CD4-positive, alpha-beta T cell treated with Interleukin-17A for 4 hours (primary cell): ENCODE measurements around the gene TTI1.

Experiments
- DNase-seq: peaks from one replicate; pipeline ENCODE4 v3.0.0-alpha.2; 2020; ENCODE audit warnings: mixed read lengths

TTI1 gene

DNA sequence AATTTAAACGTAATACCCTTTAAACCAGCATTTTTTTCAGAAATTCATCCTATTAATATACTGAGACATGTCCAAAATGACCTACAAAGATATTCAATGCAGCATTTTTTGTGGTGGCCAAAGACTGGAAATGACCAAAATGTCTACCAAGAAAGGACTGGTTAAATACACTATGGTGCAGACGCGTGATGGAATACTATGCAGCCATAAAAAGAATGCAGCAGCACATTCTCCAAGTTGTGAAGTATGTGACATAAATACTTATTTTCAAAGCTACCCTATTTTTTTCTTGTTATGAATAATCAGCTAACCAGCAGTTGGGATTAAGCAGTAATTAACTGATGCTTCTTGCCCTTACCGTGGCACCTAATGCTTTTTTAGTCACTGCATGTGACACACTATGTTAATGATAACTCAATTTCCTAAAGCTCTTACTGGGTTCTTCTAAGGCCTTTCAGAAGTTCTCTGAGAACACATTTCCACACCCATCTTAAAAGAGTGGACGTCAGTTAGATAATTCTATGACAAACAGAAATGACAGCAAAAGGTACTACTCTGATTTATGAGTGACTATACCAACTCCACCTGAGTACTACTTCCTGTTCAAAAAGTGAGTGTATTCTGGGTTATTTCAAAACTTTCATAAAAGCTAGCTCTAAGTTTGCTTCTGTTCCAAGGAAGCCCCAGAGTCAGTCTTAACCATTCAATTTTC is 24.9 kb downstream of the TTI1 start:
- no peak for DNase-seq

GRCh38 chr20:38007526-38007925 is 25.7 kb downstream of the TTI1 start:
- no peak for DNase-seq

DNA sequence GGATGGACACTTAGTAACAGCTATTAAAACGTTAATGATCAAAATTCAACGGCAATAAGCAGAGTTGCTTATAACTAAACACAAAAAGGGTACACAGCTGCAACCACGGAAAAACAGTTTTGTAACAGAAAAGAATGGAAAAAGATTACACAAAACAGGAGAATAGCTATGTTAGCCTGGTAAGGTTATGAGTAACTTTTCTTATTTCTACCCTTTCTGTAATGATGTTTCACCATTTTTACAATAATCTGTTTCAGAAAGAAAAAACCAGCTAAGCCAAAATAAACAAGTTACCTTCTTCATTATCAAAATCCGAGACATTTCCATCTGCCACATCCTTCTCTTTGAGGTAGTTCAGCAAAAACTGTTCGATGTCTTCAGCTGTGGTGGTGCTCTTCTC is 27.4 kb downstream of the TTI1 start:
- DNase-seq: no peak

GRCh38 chr20:38004416-38004815 is 28.8 kb downstream of the TTI1 start:
- no peak for DNase-seq

DNA sequence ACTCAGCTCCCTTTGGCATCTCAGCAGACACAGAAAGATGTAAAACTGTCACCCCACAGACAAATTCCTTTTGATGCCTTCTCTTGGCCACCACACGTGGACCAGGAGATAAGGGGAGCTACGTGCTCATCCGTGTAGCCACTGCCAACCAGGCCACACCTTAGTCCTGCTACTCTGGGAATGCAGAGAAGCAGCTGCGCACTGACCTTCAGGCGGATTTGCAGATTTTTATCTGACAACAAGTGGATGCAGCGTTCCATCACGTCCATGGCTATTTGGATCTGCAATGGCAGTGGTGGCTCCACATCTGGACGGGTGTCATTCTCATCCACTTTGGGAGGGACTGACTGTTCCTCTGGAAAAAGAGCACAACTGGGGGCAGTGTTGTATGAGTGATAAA is 30.8 kb downstream of the TTI1 start:
- no peak for DNase-seq

DNA sequence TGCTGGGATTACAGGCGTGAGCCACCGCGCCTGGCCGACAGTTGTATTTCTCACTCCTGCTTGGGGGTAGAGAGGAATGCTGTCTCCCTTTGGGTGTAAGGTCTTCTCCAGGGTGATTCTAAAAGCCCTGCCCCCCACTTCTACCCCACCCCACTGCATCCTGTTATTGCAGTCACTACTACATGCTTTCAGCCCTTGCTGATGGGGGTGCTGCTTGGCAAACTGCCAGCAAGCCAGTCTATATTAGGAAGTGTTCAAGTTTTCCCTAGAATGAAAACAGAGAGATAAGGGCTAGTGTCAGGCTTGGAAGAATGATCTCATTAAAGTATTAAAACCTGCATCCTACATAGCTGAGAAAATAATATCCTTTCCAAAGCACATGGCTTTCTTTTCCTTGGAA is 31.3 kb downstream of the TTI1 start:
- peak; percentile 30 for DNase-seq

DNA sequence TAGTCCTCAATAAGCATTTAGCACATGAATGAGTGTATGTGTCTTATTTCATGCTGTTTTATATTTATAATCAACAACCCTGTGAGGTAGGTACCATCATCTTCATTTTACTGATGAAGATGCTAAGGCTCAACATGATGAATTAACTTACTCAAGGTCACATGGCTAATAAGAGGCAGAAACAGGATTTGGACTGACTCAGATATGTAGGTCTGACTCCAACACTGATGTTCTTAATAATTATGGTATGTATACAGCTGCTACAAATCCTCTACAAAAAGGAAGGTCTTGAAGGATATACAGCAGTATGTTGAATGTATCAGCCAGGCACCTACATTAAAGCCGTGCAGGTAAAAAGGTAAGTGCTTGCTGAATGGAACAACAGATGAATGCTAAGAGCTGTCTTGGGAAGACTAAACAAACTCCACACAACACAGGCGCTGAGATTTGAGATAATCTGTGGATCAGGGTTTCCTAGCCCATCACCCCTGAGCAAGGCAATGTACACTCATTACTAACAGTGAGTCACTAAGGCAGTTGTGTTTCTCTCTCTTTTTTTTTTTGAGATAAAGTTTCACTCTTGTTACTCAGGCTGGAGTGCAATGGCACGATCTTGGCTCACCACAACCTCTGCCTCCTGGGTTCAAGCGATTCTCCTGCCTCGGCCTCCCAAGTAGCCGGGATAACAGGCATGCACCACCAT is 31.9 kb downstream of the TTI1 start:
- no peak for DNase-seq

- no peak for DNase-seq
Measured at GRCh38 chr20:38000293-38000692, 33.0 kb downstream of the TTI1 start.

DNA sequence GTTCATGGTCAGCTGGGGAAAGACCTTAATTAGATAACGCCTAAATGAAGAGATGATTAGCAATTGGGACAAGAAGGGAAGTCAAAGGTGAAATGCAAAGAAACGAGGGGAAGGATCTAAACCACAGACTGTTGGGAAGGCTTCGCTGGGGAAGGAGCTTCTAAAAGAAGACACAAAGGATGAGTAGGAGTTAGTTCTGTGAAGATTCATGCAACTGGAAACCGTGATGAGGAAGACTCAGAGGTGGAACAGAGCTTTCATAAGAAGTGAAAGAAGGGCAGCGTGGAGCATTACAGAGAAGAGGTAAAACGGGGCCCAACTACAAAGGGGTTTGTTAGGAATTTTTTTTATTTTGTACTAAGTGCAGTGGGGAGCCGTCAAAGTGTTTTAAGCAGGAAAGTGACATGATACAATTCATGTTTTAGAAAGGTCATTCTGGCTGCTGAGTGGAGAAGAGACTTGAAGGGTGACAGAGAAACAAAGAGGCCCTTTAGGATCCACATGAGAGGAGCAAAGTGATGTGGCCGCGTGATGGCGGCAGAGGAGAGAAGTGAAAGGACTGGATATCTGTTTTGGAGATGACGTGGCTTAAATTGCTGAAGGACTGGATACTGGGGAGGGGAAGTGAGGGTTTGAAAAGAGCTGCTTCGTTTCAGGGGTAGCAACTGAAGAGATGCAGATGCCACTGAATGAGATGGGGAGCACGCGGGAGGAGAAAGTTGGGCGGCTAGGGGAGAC is 33.6 kb downstream of the TTI1 start:
- no peak for DNase-seq

GRCh38 chr20:37997516-37997915 is 35.7 kb downstream of the TTI1 start:
- DNase-seq: no peak

GRCh38 chr20:37995856-37996605 is 37.2 kb downstream of the TTI1 start:
- DNase-seq: no peak

DNA sequence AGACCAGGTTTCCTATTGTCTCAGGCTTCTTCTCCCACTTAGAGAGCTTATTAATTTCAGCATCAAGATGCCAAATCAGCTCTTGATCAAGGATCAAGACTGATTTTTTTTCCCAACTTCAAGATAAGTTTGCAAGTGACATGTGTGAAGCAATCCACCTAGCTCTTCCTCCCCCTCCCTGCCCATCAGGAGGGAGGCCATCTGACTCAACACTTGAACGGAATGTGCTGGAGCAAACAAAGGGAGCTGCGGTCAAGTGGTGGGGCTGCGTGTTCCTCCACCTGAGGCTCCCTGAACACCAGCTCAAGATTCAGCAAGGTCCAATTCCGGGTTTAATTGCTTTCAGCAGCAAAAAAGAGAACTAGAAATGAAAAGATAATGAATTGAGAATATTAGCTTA is 38.7 kb downstream of the TTI1 start:
- no peak for DNase-seq

DNA sequence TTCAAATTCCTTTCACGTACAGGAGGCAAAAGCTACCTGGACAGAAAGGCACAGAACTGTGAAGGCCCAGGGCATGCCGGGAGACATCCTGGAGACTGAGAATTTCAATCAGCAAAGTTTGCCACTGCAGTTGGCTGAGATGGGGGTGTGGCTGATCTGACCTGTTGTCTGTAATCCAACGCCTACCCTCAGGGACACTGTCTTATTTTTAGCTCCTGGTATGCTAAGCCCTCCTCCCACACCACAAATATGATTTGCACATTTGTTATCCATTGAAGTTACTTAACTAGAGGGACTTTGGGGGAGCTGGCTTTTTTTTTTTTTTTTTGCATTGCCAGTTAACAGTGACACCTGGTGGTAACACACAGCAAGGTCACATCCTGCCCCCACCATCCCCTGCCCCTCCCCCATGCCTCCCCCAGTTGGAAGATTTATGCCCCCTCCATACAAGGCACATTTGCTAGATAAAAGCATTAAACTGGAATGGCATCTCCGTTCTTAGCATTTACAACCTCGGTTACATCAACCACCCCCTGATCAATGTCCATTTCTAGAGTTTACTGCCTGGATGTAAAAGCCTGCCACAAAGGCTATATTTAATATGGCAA is 40.4 kb downstream of the TTI1 start:
- DNase-seq: peak; percentile 33

DNA sequence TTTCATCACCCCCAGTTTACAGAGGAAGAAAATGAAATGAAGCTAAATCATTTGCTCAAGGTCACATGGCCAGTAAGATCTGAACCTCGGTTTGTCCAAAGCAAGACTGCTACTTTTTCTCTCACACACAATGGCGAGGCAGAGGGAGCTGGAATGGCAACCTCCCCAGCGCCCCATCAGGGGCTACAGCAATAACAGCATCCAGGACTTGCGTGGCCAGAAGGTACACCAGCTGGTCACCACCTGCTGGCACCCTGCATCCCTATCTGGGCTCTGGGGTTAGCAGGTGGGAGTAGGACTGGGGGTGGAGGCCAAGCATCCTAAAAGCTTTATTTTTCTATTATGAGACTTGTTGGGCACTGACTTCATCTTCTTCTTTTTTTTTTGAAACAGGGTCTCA is 41.3 kb downstream of the TTI1 start:
- no peak for DNase-seq

GRCh38 chr20:37991157-37991866 is 41.9 kb downstream of the TTI1 start:
- no peak for DNase-seq

DNA sequence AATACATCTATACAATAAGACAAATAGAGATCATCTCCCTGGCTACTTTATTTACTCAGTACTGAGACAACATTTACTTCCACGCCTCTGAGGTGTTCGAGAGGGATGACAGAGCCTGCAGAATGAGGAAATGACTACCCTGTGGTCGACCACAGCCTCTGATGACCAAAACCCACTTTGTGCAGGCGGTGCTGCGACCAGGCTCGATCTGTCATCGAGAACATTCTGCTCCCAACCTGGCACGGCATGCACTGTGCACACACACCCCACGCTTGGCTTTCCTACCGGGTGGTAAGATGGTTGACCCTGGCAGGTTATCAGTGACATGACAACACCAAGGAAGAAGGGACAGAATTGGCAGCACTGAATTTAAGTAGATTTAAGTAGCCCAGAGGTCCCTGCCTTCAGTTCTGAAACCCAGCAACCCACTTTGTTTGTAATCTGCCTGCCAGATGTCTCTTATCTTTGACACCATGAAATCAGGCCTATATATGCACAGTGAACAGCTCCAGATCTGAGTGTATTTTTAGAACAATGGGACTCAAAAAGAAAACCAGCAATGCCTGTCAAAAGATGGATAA is 42.6 kb downstream of the TTI1 start:
- DNase-seq: peak; percentile 43

GRCh38 chr20:37989601-37990295 is 43.5 kb downstream of the TTI1 start:
- peak; percentile 14 for DNase-seq

DNA sequence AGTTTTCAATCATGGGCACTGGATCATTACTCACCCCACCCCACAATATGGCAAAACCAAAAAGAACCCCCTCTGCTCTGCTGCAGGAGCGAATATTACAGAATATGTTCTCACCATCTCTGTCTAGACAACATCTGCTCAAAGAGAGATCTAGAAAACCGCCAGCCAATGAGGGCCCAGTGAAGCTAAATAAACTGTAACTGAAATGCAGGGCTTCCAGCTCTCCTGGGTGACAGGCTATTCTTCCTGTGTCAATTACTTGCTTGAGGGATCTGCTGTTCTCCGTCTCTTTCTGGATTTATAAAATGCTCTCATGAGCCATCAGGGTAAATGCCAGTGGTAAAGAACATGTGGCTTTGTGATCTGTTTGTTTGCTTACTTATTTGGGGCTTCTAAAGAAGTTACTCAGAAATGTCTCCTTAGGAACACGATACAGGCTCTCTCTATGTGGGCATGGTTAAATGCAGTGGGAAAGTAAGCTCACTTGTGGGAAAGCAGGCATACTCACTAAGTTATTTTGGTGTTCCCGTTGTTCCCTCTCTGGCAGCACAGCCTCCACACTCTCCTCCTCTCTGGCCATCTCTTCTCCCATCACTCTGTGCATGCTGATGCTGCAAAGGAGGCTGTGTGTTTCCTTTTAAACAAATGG is 44.8 kb downstream of the TTI1 start:
- no peak for DNase-seq

- no peak for DNase-seq
Measured at GRCh38 chr20:37987602-37988290, 45.5 kb downstream of the TTI1 start.
